Epidermal melanocyte (primary cell): ENCODE measurements around the gene FOXRED2.
"Not testable (repeated sequence)": the region's sequence is repeated elsewhere in the genome, so short reads cannot be mapped to it uniquely, and the experiment has no call there.

Experiments
- DNase-seq: peaks from one replicate; pipeline ENCODE4 v3.0.0; 2011; ENCODE audit warnings: low spot score; ENCODE audit not compliant: insufficient read length

The FOXRED2 gene

DNA sequence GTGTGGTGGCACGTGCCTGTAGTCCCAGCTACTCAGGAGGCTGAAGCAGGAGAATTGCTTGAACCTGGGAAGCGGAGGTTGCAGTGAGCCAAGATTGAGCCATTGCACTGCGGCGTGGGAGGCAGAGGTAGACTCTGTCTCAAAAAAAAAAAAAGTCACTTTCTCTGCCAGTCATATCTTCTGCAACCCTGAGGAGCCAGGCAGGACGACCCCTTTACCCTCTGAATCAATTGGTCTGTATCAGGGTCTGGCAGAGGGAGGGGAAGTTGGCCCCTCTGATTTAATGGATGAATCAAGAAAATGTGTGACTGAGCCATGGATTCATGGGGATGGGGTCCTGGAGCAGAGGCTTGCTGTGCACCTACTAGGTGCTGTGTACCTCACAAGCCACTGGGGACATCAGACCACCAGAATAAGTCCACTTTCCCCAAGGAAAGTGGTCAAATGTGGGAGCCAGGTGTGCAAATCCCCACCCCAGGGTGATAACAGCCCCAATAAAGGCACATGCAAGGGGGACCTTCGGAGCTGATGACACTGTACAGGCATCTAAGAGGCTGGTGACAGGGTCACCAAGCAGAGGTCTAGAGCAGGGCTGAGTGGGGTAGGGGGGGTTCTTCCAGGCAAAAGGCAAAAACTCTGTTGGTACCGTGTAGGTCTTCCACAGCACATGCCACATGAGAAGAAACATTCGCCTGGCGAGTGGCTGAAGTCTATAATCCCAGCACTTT lies 54.4 kb downstream of the FOXRED2 start:
- no peak for DNase-seq

DNA sequence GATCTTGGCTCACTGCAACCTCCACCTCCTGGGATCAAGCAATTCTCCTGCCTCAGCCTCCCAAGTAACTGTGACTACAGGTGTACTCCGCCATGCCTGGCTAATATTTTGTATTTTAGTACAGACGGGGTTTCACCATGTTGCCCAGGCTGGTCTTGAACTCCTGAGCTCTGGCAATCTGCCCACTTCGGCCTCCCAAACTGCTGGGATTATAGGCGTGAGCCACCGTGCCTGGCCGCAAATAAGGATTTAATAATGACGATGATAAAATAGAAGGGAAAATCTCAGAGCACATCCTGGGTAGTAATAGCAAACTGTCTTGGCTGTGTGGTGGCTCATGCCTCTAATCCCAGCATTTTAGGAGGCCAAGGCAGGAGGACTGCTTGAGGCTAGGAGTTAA lies 55.9 kb downstream of the FOXRED2 start:
- DNase-seq, result not testable (repeated sequence)

DNA sequence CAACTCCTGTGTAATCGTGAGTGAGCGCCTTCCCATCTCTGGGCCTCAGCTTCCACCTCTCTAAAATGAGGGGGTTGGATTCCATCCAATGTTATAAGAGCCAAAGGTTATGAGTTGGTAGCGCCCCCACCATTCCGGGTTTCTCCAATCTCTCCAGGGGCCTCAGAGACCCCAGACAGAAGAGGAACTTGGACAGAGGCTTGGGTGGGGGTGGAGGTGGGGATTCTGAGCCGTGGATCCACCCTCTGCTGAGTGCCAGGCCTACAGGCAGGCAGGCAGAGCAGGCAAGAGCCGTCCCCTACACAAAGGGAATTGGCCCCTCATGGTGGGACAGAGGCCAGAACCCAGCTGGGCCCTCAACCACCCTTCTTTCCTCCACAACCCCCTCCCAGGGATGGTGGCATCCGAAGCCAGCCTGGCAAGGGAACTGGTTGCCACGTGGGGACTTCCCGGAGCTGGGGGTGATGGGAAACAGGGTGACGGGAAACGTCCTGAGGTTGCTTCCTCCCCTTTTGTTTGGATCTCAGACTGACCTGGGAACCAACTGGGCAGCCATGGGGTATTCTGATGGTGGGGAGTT lies 57.2 kb downstream of the FOXRED2 start:
- DNase-seq, result no peak

DNA sequence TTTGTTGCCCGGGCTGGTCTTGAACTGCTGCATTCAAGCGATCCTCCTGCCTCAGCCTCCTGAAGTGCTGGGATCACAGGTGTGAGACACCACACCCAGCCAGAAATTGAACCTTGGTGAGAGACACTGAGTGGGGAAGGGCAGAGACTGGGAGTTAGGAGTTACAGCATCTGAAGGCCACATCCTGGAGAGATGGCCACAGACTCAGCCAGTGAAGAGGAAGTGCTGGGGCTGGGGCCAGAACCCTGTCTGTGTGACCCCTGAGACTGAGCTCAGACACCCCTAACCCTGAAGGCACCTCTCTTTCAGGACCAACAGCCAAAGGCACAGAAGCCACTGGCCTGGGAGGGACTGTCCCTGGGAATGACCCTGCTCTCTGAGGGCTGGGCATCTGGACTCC lies 59.2 kb downstream of the FOXRED2 start:
- no peak for DNase-seq

DNA sequence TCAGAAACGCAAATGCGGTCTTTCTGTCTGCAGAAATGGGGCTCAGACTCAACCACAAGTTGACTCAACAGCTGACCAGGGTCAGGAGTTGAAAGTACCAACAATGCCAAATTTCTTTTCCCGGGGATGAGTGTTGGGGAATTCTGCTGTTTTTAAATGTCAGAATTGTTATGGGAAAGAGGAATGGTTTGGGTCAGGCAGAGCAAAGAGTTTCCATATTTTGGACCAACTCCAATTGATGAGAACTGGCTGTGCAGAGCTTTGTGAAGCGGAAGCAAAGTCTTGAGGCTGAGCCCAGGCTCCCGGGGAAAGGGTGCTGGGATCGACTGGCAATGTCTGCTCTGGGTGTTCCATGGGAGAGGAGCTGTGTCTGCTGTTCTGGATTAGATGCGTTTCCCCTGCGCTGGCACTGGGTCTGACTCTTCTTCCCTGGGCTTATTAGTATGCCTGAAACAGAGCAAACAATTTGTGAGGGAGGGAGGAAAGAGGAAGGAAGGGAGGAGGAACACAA lies 61.6 kb downstream of the FOXRED2 start:
- peak; percentile 75 for DNase-seq

DNA sequence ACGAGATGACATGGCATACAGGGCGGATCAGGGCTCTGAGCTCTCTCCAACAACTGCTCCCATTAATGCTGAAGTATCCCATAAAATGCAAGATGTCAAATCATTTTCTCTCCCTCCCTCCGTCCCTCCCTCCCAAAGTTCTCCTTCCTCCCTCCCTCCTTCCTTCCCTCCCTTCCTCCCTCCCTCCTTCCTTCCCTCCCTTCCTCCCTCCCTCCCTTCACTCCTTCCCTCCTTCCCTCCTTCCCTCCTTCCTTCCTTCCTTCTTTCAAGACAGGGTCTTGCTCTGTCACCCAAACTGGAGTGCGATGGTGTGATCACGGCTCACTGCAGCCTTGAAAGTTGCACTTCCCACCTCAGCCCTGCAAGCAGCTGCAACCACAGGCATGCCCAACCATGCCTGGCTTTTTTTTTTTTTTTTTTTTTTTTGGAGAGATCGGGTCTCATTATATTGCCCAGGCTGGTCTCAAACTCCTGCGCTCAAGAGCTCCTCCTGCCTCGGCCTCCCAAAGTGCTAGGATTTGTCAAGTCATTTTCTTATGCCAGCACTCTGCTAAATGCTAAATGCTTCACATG lies 63.6 kb downstream of the FOXRED2 start:
- no peak for DNase-seq

DNA sequence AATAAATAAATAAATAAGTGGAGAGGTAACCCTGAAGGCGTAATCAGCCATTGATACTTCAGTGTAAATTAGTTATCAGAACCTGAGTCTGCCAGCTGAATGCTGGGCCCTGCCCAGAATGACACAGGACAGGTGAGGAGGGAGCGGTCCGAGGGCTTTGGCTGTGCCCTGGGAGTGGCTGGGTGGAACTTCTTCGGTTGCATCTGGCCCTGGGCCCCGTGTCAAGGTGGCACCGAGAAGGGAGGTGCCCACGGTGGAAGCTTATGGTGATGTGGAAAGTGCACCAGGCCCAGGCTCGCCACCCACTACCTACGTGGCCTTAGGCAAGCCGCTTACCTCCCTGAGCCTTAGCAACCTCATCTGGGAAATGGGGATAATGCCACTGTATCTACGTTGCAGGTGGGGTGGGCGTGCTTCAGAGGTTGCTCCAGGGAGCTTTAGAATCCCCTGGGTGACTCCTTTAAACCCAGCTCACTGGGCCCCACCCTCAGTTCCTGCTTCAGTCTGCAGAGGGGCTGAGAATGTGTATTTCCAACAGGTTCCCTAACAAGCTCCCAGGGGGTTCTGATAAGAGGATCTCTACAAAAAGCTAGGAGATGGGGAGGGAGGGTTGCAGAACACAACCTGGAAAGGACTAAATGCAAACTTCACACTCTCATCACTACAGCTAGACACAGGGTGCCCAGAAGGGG lies 64.2 kb downstream of the FOXRED2 start:
- no peak for DNase-seq

DNA sequence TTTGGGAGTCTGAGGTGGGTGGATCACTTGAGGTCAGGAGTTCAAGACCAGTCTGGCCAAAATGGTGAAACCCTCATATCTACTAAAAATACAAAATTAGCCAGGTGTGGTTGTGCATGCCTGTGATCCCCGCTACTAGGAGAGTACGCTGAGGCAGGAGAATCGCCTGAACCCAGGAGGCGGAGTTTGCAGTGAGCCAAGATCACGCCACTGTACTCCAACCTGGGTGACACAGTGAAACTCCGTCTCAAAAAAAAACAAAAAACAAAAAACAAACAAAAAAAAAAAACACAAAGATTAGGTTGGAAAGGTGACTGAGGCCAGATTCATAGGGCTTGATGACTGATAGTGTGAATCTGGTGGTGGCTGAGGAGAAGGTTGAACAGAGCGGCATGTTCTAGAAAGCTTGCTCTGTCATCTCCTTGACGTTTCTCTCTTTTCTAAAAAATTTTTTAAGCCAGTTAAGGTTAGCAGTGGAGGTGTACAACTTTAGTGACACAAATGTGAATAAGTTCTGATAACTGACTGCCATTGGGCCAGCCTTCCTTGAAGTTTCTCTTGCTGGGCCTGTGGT lies 66.3 kb downstream of the FOXRED2 start:
- DNase-seq, result no peak

DNA sequence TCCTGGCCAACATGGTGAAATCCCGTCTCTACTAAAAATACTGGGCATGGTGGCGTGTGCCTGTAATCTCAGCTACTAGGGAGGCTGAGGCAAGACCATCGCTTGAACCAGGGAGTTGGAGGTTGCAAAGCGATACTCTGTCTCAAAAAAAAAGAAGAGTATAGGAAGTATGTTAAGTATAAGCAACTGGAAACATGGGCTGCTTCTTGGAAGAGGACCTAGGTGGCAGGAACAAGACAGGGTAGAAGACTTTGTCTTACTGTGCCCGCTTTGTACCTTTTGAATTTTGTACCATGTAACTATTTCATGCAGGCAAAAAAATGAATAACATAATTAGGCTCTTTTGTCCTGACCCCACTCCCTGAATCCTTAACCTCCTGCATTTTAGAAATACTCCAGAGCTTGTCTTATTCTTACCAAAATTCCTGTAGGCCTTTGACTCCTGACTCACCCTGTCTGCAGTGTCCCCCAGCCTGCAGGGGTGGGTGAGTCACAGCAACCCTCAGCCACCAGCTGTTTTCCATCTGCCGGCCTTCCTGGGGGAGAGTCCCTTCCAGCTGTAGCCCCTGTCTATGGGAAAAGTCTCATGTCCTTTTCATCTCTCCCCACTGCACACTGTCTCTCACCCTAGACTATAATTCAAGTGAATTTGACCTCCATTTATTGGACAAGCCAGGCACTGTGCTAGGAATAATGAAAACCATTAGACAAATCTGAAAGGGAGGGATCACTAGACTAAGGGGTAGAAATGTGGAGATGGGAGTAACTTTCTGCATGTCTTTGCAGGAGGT lies 67.2 kb downstream of the FOXRED2 start:
- peak; percentile 96 for DNase-seq
